Kidney (tissue), 14 donors: ENCODE results near the gene DHTKD1. TPM values are rescaled to one million over a fixed set of nuclear protein-coding genes. Genes with fewer than 3 reads are reported as not detected.

Source experiments
- DNase-seq, 5 donors: peaks; one replicate each; pipeline ENCODE4 v3.0.0-alpha.2; 2013 to 2020
- FAIRE-seq: peaks from 2 replicates; lab custom pipeline; 2012; peaks lifted over from hg19 to GRCh38; lab: Jason Lieb, UNC
- H3K27ac ChIP-seq, 2 donors: one replicate each; pipeline ENCODE4 v1.7.0; 2013; ENCODE audit warnings: low read depth in 2 of 2, low read length in 2 of 2, inconsistent platforms in 1 of 2
- H3K27me3 ChIP-seq: one replicate; pipeline ENCODE4 v1.7.1; 2013; ENCODE audit warnings: low read length, inconsistent platforms; ENCODE audit not compliant: control insufficient read depth, insufficient read depth
- H3K36me3 ChIP-seq, 3 donors: one replicate each; pipeline versions ENCODE4 v1.7.0 to v1.7.1; 2013; ENCODE audit warnings: low read length in 3 of 3, control low read depth in 1 of 3, inconsistent platforms in 1 of 3; ENCODE audit not compliant: insufficient read depth in 3 of 3, control insufficient read depth in 2 of 3
- H3K4me1 ChIP-seq, 3 donors: one replicate each; pipeline versions ENCODE4 v1.7.0 to v1.7.1; 2013; ENCODE audit warnings: low read length in 3 of 3, inconsistent platforms in 1 of 3, low read depth in 1 of 3; ENCODE audit not compliant: control insufficient read depth in 2 of 3, insufficient read depth in 2 of 3
- H3K4me3 ChIP-seq, 3 donors: one replicate each; pipeline versions ENCODE4 v1.7.0 to v1.8.1; 2013; ENCODE audit warnings: low read length in 3 of 3, control low read depth in 1 of 3, inconsistent platforms in 1 of 3
- H3K9ac ChIP-seq, 3 donors: one replicate each; pipeline versions ENCODE4 v1.7.0 to v1.7.1; 2013; ENCODE audit warnings: low read length in 3 of 3, control low read depth in 1 of 3, inconsistent platforms in 1 of 3
- H3K9me3 ChIP-seq, 3 donors: one replicate each; pipeline versions ENCODE4 v1.7.0 to v1.7.1; 2013; ENCODE audit warnings: low read length in 3 of 3, control low read depth in 1 of 3, inconsistent platforms in 1 of 3; ENCODE audit not compliant: control insufficient read depth in 2 of 3, insufficient read depth in 1 of 3
- intact Hi-C: fragments of 100-400 bp; cut with DNase I; formaldehyde crosslinking; loops from one replicate; pipeline ENCODE4 v1.11.1; 2022
- polyA plus RNA-seq: library from polyadenylated mRNA; stranded (reverse); fragments of 350-450 nt; fragmentation: Illumina TruSeq; extraction: RNeasy Lipid Tissue Mini Kit (QIAGEN cat#74804); gene quantifications from one replicate; pipeline ENCODE4 v1.2.3, GENCODE V29; 2014; ENCODE audit warnings: low read depth, low replicate concordance; ENCODE audit not compliant: insufficient read depth
- total RNA-seq: library from RNA; stranded (reverse); fragmentation: NEBNext Ultra II Directional; extraction: Animal tissue kit (Norgen Biotek cat#: 25700); gene quantifications from one replicate; pipeline ENCODE4 v1.2.1, GENCODE V29; 2021
- TF ChIP-seq, protein P1 (sequence below): IDR thresholded peaks from 3 replicates; pipeline ENCODE4 v1.5.1; 2012; ENCODE audit warnings: mild to moderate bottlenecking, moderate library complexity, borderline replicate concordance; ENCODE audit not compliant: insufficient read depth; ENCODE audit errors: extremely low read depth
- donor health status: control.
- donor health status: control.
- donor health status: control.
- donor health status: control.
- donor health status: control.
- donor health status: DM: yes; HTN: yes; CAD: no.
- donor health status: Normal renal cell carcinoma (clear cell type).

The DHTKD1 gene
- total and polyA plus RNA-seq, 2 donors from 2014 or later: 21.5 to 28.0 TPM

- FAIRE-seq (no peak), DNase-seq (no peak)
- peaks cover 0 to 8% (median 0%) of the 10 kb centered on the region in 3 donors for H3K4me1 ChIP-seq
- no peaks in the 10 kb centered on the region for H3K9me3 ChIP-seq
- intact Hi-C loops: no loop called here
- H3K4me3 ChIP-seq: no peak overlapping the region
- H3K36me3 ChIP-seq: no peaks in the 10 kb centered on the region
- TF ChIP-seq, protein P1, sequence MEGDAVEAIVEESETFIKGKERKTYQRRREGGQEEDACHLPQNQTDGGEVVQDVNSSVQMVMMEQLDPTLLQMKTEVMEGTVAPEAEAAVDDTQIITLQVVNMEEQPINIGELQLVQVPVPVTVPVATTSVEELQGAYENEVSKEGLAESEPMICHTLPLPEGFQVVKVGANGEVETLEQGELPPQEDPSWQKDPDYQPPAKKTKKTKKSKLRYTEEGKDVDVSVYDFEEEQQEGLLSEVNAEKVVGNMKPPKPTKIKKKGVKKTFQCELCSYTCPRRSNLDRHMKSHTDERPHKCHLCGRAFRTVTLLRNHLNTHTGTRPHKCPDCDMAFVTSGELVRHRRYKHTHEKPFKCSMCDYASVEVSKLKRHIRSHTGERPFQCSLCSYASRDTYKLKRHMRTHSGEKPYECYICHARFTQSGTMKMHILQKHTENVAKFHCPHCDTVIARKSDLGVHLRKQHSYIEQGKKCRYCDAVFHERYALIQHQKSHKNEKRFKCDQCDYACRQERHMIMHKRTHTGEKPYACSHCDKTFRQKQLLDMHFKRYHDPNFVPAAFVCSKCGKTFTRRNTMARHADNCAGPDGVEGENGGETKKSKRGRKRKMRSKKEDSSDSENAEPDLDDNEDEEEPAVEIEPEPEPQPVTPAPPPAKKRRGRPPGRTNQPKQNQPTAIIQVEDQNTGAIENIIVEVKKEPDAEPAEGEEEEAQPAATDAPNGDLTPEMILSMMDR: no peak
- H3K27ac ChIP-seq: no peak overlapping the region
- no peak overlapping the region for H3K9ac ChIP-seq
- no peaks in the 10 kb centered on the region for H3K27me3 ChIP-seq
These were observed 4.8 kb downstream of the DHTKD1 start for GRCh38 chr10:12073526-12073925.

DNA sequence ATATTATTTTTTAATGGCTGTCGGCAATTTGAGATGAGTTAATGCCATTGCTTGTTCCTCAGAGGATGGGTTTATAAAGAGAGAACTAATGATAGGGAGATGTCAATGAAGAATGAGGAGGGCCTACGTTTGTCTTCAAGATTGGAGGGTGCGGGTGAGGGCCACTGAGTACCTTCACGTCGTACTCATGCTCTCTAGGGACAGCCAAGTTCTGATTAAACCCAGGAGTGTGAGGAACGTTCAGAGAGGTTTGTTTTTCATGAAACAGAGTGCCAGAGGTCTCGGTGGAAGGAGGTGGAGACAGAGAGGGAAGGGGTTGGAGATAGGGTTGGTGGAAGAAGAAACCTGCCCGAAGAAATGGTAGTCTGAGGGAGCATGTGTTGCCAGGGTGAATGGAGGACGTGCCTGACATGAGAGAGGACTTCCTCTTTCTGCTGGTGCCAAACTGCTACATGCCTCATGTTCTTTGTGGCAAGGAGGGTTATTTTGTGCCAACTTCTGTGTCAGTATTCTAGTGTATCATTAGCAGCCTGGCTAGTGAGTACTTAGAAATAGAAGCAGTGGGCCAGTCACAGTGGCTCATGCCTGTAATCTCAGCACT lies 8.9 kb downstream of the DHTKD1 start:
- H3K9me3 ChIP-seq: no peaks in the 10 kb centered on the region
- no peak overlapping the region for H3K27ac ChIP-seq
- intact Hi-C loops: no loop called here
- peaks cover 0 to 4% (median 0%) of the 10 kb centered on the region in 3 donors for H3K36me3 ChIP-seq
- no peak overlapping the region for H3K4me3 ChIP-seq
- no peak overlapping the region for H3K9ac ChIP-seq
- FAIRE-seq (no peak), DNase-seq (no peak)
- peaks cover 0 to 3% (median 0%) of the 10 kb centered on the region in 3 donors for H3K4me1 ChIP-seq
- TF ChIP-seq, protein P1: no peak
- H3K27me3 ChIP-seq: no peaks in the 10 kb centered on the region

GRCh38 chr10:12081470-12081869 lies 12.7 kb downstream of the DHTKD1 start:
- Histone ChIP-seq H3K4me3 (no peak overlapping the region), H3K27ac (no peak overlapping the region), H3K9ac (no peak overlapping the region), H3K9me3 (no peaks in the 10 kb centered on the region), H3K4me1 (no peaks in the 10 kb centered on the region), H3K27me3 (no peaks in the 10 kb centered on the region), H3K36me3 (peaks cover 0 to 9% (median 4%) of the 10 kb centered on the region in 3 donors)
- TF ChIP-seq, protein P1: no peak
- intact Hi-C loops: no loop called here
- FAIRE-seq (no peak), DNase-seq (no peak)
